Astrocyte (in vitro differentiated cells and primary cell): Measurements from ENCODE around the gene EXOC6.

ENCODE experiments used
- EZH2 ChIP-seq: IDR thresholded peaks from 2 replicates; pipeline ENCODE4 v1.6.1; 2012; ENCODE audit warnings: mild to moderate bottlenecking, low read length, inconsistent platforms; ENCODE audit not compliant: insufficient read depth
- TF ChIP-seq, protein P1 (sequence below): IDR thresholded peaks from 2 replicates; pipeline ENCODE4 v1.5.1; 2011; ENCODE audit warnings: low read depth, mild to moderate bottlenecking, inconsistent platforms, low read length, moderate library complexity; ENCODE audit not compliant: insufficient read depth

GRCh38 chr10:92868036-92868435 is 19.7 kb downstream of the EXOC6 start:
- TF ChIP-seq, protein P1, sequence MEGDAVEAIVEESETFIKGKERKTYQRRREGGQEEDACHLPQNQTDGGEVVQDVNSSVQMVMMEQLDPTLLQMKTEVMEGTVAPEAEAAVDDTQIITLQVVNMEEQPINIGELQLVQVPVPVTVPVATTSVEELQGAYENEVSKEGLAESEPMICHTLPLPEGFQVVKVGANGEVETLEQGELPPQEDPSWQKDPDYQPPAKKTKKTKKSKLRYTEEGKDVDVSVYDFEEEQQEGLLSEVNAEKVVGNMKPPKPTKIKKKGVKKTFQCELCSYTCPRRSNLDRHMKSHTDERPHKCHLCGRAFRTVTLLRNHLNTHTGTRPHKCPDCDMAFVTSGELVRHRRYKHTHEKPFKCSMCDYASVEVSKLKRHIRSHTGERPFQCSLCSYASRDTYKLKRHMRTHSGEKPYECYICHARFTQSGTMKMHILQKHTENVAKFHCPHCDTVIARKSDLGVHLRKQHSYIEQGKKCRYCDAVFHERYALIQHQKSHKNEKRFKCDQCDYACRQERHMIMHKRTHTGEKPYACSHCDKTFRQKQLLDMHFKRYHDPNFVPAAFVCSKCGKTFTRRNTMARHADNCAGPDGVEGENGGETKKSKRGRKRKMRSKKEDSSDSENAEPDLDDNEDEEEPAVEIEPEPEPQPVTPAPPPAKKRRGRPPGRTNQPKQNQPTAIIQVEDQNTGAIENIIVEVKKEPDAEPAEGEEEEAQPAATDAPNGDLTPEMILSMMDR: no peak
- TF ChIP-seq EZH2: no peak
